Hepatocyte (in vitro differentiated cells): ENCODE measurements around the gene TARBP2.

ENCODE experiments used
- EZH2 ChIP-seq: fragments of 200-600 bp; sonication (generic); IDR thresholded peaks from 2 replicates; pipeline ENCODE4 v1.6.1; 2016; ENCODE audit warnings: antibody characterized with exemption, mild to moderate bottlenecking, borderline replicate concordance
- EZH2phosphoT487 ChIP-seq: fragments of 200-600 bp; sonication (generic); IDR thresholded peaks from one replicate; pipeline ENCODE4 v1.6.1; 2018; ENCODE audit warnings: antibody characterized with exemption, mild to moderate bottlenecking, low read depth, moderate library complexity; ENCODE audit not compliant: unreplicated experiment, severe bottlenecking
- TF ChIP-seq, protein P1 (sequence below): fragments of 200-600 bp; sonication (generic); IDR thresholded peaks from 2 replicates; pipeline ENCODE4 v1.5.1; 2016; ENCODE audit warnings: antibody characterized with exemption, mild to moderate bottlenecking; ENCODE audit not compliant: poor library complexity

DNA sequence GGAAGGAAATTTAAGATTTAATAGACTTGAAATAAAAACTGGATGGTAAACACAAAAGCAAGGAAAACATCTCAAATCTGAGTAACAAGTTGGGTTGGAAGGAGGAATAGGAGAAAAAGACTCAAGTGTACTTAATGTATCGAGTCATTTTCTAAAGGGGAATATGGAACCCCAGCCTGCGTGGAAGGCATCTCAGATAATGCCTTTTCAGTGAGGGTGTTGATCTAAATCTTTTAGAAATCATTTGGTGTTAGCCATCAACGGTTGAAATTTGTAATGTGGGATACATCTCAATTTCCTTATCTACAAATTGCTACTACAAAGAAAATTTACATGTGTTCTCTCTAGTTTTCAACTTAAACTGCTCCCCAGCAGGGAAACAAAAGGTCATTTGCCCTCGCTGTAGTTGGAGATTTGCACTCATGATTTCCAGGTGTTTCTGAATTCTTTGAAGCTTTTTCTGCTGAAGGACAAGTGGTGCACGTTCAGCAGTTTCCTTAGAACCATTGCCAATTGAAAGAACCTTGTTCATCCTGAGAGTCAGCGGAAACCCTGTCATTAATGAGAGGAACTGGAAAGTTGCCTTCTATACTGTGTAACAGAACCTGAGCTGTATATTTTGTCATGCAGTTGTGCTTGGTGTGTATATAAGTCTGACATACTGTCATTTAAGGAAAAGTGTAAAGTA, 47.0 kb upstream of the TARBP2 start:
- TF ChIP-seq, protein P1, sequence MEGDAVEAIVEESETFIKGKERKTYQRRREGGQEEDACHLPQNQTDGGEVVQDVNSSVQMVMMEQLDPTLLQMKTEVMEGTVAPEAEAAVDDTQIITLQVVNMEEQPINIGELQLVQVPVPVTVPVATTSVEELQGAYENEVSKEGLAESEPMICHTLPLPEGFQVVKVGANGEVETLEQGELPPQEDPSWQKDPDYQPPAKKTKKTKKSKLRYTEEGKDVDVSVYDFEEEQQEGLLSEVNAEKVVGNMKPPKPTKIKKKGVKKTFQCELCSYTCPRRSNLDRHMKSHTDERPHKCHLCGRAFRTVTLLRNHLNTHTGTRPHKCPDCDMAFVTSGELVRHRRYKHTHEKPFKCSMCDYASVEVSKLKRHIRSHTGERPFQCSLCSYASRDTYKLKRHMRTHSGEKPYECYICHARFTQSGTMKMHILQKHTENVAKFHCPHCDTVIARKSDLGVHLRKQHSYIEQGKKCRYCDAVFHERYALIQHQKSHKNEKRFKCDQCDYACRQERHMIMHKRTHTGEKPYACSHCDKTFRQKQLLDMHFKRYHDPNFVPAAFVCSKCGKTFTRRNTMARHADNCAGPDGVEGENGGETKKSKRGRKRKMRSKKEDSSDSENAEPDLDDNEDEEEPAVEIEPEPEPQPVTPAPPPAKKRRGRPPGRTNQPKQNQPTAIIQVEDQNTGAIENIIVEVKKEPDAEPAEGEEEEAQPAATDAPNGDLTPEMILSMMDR = no peak
- no peak for TF ChIP-seq EZH2
- TF ChIP-seq EZH2phosphoT487 = no peak
